Mesendoderm (in vitro differentiated cells): ENCODE results near the gene SAMD14.
A peak's percentile ranks its signal among the peaks of the same experiment; 100 is the strongest.

Source experiments
- DNase-seq: peaks from one replicate; pipeline ENCODE4 v3.0.0; 2013
- H2AK5ac ChIP-seq: 2 replicates; pipeline ENCODE4 v1.6.1; 2013; ENCODE audit warnings: low read length, inconsistent platforms
- H2BK120ac ChIP-seq: 2 replicates; pipeline ENCODE4 v1.6.1; 2013; ENCODE audit warnings: low read depth, mild to moderate bottlenecking, low read length, moderate library complexity, mixed read lengths
- H2BK15ac ChIP-seq: replicated peaks from 2 replicates; pipeline ENCODE4 v1.6.1; 2013; ENCODE audit warnings: low read depth, mild to moderate bottlenecking, moderate library complexity
- H2BK5ac ChIP-seq: 2 replicates; pipeline ENCODE4 v1.6.1; 2013; ENCODE audit warnings: low read length, inconsistent platforms
- H3K18ac ChIP-seq: 2 replicates; pipeline ENCODE4 v1.6.1; 2013; ENCODE audit warnings: mild to moderate bottlenecking, low read length, mixed read lengths
- H3K23ac ChIP-seq: one replicate; pipeline ENCODE4 v1.6.1; 2013; ENCODE audit warnings: low read length
- H3K27ac ChIP-seq: 2 replicates; pipeline ENCODE4 v1.5.1; 2013; ENCODE audit warnings: low read depth, mild to moderate bottlenecking, inconsistent platforms, low read length, moderate library complexity
- H3K27me3 ChIP-seq: 2 replicates; pipeline ENCODE4 v1.6.1; 2013; ENCODE audit warnings: low read length, control low read depth, mild to moderate bottlenecking, inconsistent platforms; ENCODE audit not compliant: insufficient read depth, poor library complexity
- H3K36me3 ChIP-seq: 2 replicates; pipeline ENCODE4 v1.6.1; 2013; ENCODE audit warnings: low read length, inconsistent platforms; ENCODE audit not compliant: control insufficient read depth, insufficient read depth
- H3K4ac ChIP-seq: one replicate; pipeline ENCODE4 v1.6.1; 2013; ENCODE audit warnings: low read depth, mild to moderate bottlenecking, low read length, moderate library complexity
- H3K4me1 ChIP-seq: 2 replicates; pipeline ENCODE4 v1.6.1; 2013; ENCODE audit warnings: low read depth, low read length, inconsistent platforms; ENCODE audit not compliant: control insufficient read depth
- H3K4me2 ChIP-seq: 2 replicates; pipeline ENCODE4 v1.6.1; 2013; ENCODE audit warnings: low read length
- H3K4me3 ChIP-seq: 2 replicates; pipeline ENCODE4 v1.5.1; 2013; ENCODE audit warnings: mild to moderate bottlenecking, low read length
- H3K56ac ChIP-seq: one replicate; pipeline ENCODE4 v1.6.1; 2013; ENCODE audit warnings: low read length
- H3K79me1 ChIP-seq: 2 replicates; pipeline ENCODE4 v1.6.1; 2013; ENCODE audit warnings: low read length, inconsistent platforms
- H3K79me2 ChIP-seq: 2 replicates; pipeline ENCODE4 v1.6.1; 2013; ENCODE audit warnings: mild to moderate bottlenecking, low read length; ENCODE audit not compliant: control insufficient read depth, insufficient read depth
- H3K9ac ChIP-seq: 2 replicates; pipeline ENCODE4 v1.6.1; 2013; ENCODE audit warnings: low read length, inconsistent platforms
- H4K5ac ChIP-seq: one replicate; pipeline ENCODE4 v1.6.1; 2013; ENCODE audit warnings: low read length
- H4K8ac ChIP-seq: one replicate; pipeline ENCODE4 v1.6.1; 2013; ENCODE audit warnings: low read depth, mild to moderate bottlenecking, control low read depth, low read length, moderate library complexity
- WGBS: extraction: QIAGEN DNeasy Blood & Tissue Kit; methylation state at CpG from one replicate; pipeline ENCODE4 v1.1.7; 2013; ENCODE audit warnings: low lambda C conversion rate, missing lambda C conversion rate; ENCODE audit not compliant: insufficient coverage; ENCODE audit errors: extremely low coverage; 5-methylcytosine and 5-hydroxymethylcytosine counted together

Gene SAMD14

DNA sequence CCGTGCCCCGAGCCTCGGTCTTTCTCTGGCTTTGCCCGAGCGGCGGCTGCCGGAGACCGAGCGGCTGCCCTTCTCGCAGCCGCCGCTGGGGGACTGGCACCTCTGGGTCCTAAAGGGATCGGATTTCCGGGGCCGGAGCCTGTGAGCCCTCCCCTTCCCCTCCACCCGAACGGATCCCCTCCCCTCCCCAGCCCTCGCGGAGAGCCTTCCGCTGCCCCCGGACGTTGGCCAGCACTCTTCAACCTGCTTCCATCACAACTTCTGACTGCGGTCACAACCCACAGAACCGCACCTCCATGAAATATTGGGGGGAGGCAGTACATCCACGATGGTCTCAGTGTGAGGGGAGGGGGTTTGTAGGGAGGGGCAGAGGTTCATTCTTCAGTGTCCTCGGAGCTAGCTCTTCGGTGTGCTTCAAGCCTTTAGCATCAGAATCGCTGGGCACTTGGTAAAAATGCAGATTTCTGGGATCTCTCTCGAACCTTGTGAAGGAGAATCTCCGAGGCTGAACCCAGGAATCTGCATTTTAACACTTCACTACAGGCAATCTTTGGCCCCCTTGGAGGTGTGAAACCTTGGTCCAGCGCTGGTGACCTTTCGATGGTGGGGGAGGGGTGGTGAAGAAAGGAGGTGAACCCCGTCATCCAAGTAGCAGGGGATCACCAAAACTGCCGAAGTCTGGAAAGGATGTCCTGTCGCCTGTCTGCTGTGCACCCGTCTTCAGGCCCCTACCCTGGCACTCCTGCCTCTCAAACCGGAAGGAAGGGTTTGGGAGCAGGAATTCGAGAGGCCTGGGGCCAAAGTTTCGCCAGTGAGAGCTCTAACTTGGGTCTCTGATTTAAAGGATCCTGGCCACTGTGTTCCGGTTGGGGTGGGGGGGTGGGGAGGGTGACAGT is 21.3 kb upstream of the SAMD14 start:
- WGBS = no CpG with 5 or more reads among the region's 40 CpGs
- H3K79me1 ChIP-seq = peaks cover 9% of the 10 kb centered on the region
- H3K4ac ChIP-seq = peak overlapping the region; percentile 23
- peaks cover 6% of the 10 kb centered on the region for H3K79me2 ChIP-seq
- peak overlapping the region; percentile 70 for H3K18ac ChIP-seq
- DNase-seq = peak; percentile 96
- H3K27me3 ChIP-seq = no peaks in the 10 kb centered on the region
- peak overlapping the region; percentile 35 for H3K4me3 ChIP-seq
- no peak overlapping the region for H2BK120ac ChIP-seq
- H3K36me3 ChIP-seq = no peaks in the 10 kb centered on the region
- H3K56ac ChIP-seq = peak overlapping the region; percentile 87
- no peak overlapping the region for H2AK5ac ChIP-seq
- H2BK5ac ChIP-seq = peak overlapping the region; percentile 64
- peak overlapping the region; percentile 87 for H3K27ac ChIP-seq
- no peak overlapping the region for H4K8ac ChIP-seq
- H4K5ac ChIP-seq = peak overlapping the region; percentile 86
- no peak overlapping the region for H2BK15ac ChIP-seq
- peaks cover 11% of the 10 kb centered on the region for H3K4me1 ChIP-seq
- H3K4me2 ChIP-seq = peak overlapping the region; percentile 61
- H3K9ac ChIP-seq = peak overlapping the region; percentile 70
- H3K23ac ChIP-seq = no peak overlapping the region

- Histone ChIP-seq H3K79me2 (peaks cover 6% of the 10 kb centered on the region), H4K8ac (no peak within 1 kb of the TSS), H3K9ac (peak within 1 kb of the TSS; percentile 85), H3K56ac (peak within 1 kb of the TSS; percentile 87), H3K23ac (peak within 1 kb of the TSS; percentile 89), H2AK5ac (no peak within 1 kb of the TSS), H3K4ac (peak within 1 kb of the TSS; percentile 36), H3K4me3 (peak within 1 kb of the TSS; percentile 51), H3K4me1 (peaks cover 11% of the 10 kb centered on the region), H3K27me3 (no peaks in the 10 kb centered on the region), H2BK5ac (peak within 1 kb of the TSS; percentile 64), H4K5ac (peak within 1 kb of the TSS; percentile 86), H3K18ac (peak within 1 kb of the TSS; percentile 70), H3K27ac (peak within 1 kb of the TSS; percentile 87), H3K36me3 (no peaks in the 10 kb centered on the region), H2BK120ac (no peak within 1 kb of the TSS), H3K4me2 (peak within 1 kb of the TSS; percentile 88), H2BK15ac (no peak within 1 kb of the TSS), H3K79me1 (peaks cover 9% of the 10 kb centered on the region)
- no CpG with 5 or more reads among the region's 69 CpGs for WGBS
- no peak for DNase-seq
Observed at GRCh38 chr17:50150354-50151040, 20.5 kb upstream of the SAMD14 start, which contains the start of gene PPP1R9B. Gene PPP1R9B (minus strand): TSS chr17:50150677. CDS start chr17:50150513, 164 bp downstream.

- H2BK120ac ChIP-seq = no peak overlapping the region
- H3K9ac ChIP-seq = peak overlapping the region; percentile 85
- WGBS = no CpG with 5 or more reads among the region's 123 CpGs
- peak overlapping the region; percentile 89 for H3K23ac ChIP-seq
- H3K79me2 ChIP-seq = peaks cover 6% of the 10 kb centered on the region
- H3K27me3 ChIP-seq = no peaks in the 10 kb centered on the region
- DNase-seq = peak; percentile 78
- H3K56ac ChIP-seq = peak overlapping the region; percentile 87
- no peak overlapping the region for H2AK5ac ChIP-seq
- peak overlapping the region; percentile 51 for H3K4me3 ChIP-seq
- H2BK5ac ChIP-seq = no peak overlapping the region
- H3K18ac ChIP-seq = peak overlapping the region; percentile 57
- H3K27ac ChIP-seq = no peak overlapping the region
- H3K4ac ChIP-seq = peak overlapping the region; percentile 28
- peak overlapping the region; percentile 88 for H3K4me2 ChIP-seq
- no peaks in the 10 kb centered on the region for H3K36me3 ChIP-seq
- no peak overlapping the region for H4K8ac ChIP-seq
- peaks cover 11% of the 10 kb centered on the region for H3K4me1 ChIP-seq
- H3K79me1 ChIP-seq = peaks cover 9% of the 10 kb centered on the region
- H4K5ac ChIP-seq = no peak overlapping the region
- H2BK15ac ChIP-seq = no peak overlapping the region
Observed at GRCh38 chr17:50149417-50150353, 19.7 kb upstream of the SAMD14 start.

DNA sequence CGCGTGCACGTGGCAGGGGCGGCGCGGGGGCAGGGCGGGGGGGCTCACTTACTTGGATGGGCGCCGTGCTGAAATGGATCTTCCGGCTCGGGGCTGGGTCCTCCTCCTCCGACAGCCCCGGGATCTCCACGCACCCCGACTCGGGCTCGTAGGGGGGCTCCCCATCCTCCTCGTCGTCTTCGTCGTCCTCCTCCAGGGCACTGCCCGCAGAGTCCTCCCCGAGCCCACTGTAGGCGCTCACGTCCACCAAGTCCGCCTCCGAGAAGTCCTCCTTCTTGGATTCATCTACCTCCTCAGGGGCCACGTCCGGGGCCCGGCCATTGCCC is 19.1 kb upstream of the SAMD14 start:
- Histone ChIP-seq H3K9ac (peak overlapping the region; percentile 85), H2BK15ac (no peak overlapping the region), H2BK120ac (no peak overlapping the region), H3K4me1 (peaks cover 11% of the 10 kb centered on the region), H2AK5ac (no peak overlapping the region), H3K27me3 (no peaks in the 10 kb centered on the region), H3K4ac (no peak overlapping the region), H4K5ac (no peak overlapping the region), H3K79me2 (peaks cover 6% of the 10 kb centered on the region), H3K23ac (no peak overlapping the region), H3K18ac (peak overlapping the region; percentile 57), H3K4me2 (peak overlapping the region; percentile 88), H2BK5ac (no peak overlapping the region), H3K4me3 (peak overlapping the region; percentile 47), H3K56ac (peak overlapping the region; percentile 87), H3K27ac (no peak overlapping the region), H3K36me3 (no peaks in the 10 kb centered on the region), H4K8ac (no peak overlapping the region), H3K79me1 (peaks cover 9% of the 10 kb centered on the region)
- no peak for DNase-seq
- WGBS = no CpG with 5 or more reads among the region's 30 CpGs

DNA sequence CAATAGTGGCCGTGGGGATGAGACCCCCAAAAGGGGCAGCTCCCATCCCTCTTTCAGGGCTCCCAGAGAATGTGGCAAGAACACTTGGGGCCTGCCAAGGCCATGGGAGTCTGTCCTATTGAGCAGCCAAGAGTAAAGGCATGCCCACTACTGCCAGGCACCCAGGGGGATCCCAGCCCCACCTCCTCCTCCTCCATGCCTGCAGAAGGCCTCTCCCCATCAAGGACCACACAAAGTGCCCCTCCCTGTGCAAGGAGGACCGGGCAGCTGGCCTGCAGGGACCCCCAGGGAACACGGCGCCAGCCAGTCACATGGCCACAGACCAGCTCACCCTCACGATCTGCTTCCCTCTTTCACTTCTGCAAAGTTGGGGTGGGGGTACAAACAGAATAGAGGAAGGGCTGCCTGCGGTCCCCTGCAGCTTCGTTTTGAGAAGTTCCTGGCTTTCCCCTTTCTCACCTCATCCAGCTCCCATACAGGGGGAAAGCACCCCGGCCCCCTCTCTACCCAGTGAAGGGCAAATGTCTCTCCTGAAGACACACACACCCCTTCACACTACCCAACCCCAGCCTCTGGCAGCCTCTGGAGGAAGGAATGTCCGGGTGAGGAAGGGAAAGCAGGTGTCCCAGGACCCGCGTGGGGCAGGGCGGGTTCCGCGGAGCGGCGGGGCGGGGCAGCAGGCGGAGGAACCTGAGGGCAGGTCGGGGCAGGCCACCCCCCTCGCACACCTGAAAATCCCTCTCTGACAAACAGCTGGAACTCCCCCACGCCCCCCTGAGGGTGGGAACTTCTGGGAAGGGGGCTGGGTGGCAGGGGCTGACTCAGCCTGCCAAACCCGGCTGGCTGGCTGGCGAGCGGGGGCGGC is 18.5 kb upstream of the SAMD14 start:
- Histone ChIP-seq H2AK5ac (no peak overlapping the region), H3K79me1 (peaks cover 9% of the 10 kb centered on the region), H2BK5ac (no peak overlapping the region), H3K23ac (no peak overlapping the region), H2BK120ac (no peak overlapping the region), H3K56ac (peak overlapping the region; percentile 2), H3K4me2 (peak overlapping the region; percentile 67), H3K9ac (peak overlapping the region; percentile 43), H3K4me1 (peaks cover 11% of the 10 kb centered on the region), H2BK15ac (no peak overlapping the region), H4K5ac (no peak overlapping the region), H3K79me2 (peaks cover 6% of the 10 kb centered on the region), H3K4me3 (peak overlapping the region; percentile 33), H3K36me3 (no peaks in the 10 kb centered on the region), H3K27ac (no peak overlapping the region), H3K27me3 (no peaks in the 10 kb centered on the region), H3K4ac (no peak overlapping the region), H4K8ac (no peak overlapping the region), H3K18ac (no peak overlapping the region)
- DNase-seq = peak; percentile 61
- no CpG with 5 or more reads among the region's 25 CpGs for WGBS
